Germinal center (tissue), 1 donor: ENCODE data around the gene ZNF454.

Source experiments
- DNase-seq: peaks from one replicate; pipeline ENCODE4 v3.0.0; 2012; ENCODE audit warnings: mixed read lengths, low spot score

Gene ZNF454

DNA sequence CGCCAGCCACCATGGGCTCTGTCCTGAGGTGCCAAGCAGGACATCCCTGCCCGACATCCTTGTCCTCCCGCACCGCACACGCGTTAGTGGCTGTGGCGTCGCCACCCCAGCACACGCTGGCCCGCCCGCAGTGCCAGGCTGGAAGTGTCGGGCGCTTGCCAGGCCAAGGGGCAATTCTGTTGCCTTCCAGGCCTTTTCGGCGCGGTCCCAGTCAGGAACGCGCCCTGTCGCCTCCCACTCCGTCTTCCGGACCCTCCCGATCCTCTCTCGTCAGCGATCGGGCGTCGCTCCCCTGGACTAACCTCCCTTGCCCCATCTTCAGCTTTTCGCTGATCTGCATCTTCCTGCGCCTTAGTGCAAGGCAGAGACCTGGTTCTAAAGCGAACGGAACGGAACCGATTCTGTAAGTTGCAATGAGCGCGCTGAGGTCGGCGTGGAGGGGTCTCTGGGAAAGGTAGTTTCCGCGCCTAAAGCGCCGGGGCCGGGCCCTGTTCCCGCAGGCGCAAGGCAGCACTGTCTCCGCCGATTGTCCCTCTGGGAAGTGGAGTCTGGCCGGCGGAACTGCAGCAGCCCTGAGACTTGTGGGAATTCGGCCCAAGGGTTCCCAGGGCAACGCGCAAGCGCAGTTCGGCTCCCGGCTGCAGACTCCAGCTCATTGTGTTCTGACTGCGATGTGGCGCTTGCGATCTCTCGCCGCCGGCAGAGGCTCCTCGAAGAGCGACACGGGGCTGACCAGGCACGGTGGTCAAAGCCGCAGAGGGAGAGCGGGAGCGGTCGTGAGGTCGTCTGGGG lies at the start of gene ZNF454:
Gene ZNF454, plus strand, starts transcription at position 630 of the 792 bp plus-strand sequence. CDS start 1,594 bp downstream, outside the sequence.
- DNase-seq: no peak

DNA sequence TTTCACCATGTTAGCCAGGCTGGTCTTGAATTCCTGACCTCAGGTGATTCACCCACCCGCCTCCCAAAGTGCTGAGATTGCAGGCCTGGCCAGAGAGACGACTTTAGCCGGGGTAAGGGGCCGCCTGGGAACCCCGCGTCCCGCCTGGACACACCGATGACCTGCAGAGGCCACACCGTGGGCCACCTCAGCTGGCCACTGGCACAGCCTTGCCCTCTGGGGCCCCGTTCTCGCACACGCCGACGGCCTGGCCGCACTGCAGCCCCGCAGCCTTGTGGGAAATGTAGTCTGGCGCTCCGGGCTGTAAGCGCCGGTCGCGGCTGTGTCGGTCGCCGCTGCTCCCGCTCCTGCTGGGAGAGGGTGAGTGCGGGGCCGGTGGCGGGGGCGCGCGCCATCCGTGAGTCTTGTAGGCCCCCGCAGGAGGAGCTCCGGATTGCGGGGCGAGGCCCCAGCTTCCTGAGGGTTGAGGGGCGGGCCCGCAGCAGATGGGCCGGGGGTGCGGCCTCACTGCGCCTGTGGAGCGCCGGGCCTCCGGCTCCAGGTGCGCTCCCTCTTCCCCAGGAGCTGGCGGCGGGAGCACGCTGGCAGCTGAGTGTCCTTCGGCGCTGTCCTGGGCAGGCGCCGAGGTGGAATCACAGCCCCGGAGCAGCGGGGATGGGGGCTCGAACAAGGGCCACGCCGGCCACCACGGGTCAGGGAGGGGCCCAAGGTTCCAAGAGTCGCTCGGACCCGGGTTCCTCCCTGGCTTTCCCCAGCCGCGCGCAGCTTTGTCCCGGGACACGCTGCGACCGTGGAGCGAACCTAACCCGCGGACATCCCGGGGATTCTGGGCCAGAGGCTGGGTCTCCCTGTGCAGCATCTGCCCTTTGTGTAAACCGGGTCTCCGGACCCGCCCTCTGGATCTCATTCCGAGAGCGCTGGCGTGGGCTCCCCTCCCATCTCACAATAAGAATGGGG lies 45.1 kb upstream of the ZNF454 start, which contains the start of gene ZFP2:
Gene ZFP2, plus strand, starts transcription at position 299 of the 957 bp plus-strand sequence. CDS start 35,401 bp downstream, outside the sequence.
- peak; percentile 20 for DNase-seq

DNA sequence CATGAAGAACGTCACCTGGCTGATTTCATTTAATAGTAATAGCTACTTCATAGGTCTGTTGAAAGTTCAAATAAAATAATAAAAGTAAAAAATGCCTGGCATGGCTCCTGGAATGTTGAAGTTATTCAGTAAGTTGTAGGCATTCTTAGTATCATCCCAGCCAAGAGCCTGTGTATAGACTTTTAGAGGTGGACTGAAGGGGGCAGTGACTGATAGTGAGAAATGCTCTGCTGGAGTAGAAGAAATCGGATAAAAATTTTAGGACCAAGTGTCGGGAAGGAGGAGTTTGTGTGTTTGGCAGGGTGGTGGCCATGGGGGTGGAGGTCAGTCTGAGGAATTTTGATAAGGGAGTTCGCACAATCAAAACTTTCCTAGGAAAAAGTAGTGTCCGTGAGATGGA lies 41.7 kb upstream of the ZNF454 start:
- no peak for DNase-seq

DNA sequence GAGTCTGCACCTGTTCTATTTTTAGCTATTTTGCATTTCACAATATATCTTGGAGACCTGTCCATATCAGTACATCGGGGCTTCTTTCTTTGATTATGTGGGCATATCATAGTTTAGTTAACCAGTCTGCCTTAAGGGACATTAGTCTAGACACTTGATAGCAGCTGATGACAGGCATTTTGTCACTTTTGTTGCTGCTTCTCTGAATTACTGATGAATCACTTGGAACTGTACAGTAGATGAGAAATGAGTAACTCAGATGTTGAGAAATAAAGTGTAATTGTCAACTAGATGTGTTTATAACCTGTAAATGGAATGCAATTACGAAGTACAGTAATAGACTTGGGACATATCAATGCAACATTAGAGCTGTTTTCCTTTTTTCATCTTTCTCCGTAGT lies 38.1 kb upstream of the ZNF454 start:
- DNase-seq: no peak

DNA sequence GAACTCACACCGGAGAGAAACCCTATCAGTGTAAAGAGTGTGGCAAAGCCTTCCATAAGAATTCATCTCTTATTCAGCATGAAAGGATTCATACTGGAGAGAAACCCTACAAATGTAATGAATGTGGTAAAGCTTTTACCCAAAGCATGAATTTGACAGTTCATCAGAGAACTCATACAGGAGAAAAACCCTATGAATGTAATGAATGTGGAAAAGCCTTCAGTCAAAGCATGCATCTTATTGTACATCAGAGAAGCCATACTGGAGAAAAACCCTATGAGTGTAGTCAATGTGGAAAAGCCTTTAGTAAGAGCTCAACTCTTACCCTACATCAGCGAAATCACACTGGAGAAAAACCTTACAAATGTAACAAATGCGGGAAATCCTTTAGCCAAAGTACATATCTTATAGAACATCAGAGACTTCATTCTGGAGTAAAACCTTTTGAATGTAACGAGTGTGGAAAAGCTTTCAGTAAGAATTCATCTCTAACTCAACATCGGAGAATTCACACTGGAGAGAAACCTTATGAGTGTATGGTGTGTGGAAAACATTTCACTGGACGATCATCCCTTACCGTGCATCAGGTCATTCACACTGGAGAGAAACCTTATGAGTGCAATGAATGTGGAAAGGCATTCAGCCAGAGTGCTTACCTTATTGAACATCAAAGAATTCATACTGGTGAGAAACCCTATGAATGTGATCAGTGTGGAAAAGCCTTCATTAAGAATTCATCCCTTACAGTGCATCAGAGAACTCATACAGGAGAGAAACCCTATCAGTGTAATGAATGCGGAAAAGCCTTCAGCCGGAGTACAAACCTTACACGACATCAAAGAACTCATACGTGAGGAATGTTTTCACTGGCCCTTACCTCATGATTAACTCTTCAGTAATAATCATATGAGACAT lies 8.9 kb upstream of the ZNF454 start:
- DNase-seq: no peak

DNA sequence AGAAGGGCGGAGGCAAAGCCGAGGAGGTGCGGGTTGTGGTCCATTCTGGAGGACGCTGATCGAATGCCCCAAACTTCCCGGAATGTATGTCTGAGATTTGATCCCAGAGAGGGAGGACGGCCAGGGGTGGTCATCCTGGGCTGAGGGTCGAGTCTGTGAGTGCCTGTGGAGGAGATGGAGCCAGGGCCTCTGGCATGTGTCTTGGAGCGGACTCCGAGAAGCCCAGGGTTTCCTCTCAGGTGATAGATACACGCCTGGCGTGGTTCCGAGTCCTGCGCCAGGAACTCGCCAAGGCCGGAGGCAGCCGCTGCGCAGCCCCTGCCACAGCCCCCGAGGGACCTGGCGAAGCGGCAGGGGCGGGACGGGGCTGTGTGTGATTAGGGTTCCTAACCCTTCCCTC lies 363 bp downstream of the ZNF454 start:
- DNase-seq: no peak

DNA sequence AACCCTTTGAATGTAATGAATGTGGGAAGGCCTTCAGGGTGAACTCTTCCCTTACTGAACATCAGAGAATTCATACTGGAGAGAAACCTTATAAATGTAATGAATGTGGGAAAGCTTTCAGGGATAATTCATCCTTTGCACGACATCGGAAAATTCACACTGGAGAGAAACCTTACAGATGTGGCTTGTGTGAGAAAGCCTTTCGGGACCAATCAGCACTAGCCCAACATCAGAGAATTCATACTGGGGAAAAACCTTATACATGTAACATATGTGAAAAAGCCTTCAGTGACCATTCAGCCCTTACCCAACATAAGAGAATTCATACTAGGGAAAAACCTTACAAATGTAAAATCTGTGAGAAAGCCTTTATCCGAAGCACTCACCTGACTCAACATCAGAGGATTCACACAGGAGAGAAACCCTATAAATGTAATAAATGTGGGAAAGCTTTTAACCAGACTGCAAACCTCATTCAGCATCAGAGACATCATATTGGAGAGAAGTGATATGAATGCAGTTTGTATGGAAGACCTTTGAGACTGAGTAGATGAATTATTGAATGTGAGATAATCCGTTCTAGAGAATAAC lies 24.6 kb downstream of the ZNF454 start:
- DNase-seq: no peak

DNA sequence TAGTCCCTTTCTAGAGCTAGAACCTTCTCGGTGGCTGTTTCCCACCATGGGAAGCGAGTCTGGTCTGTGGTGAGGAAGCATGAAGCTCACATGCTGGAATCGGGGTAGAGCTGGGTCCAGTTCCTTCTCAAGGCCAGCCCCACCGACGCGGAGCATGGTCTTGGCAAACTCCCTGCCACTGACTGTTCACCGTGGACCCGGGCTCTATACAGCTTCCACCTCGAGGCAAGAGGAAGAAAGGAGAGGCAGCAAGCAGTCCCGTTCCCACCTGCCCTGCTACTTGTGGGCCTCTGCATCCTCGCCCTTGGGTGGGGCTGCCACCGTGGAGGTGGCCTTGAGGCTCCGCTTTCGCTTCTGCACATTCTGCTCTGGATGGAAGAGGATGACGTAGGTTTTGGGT lies 40.4 kb downstream of the ZNF454 start:
- no peak for DNase-seq

DNA sequence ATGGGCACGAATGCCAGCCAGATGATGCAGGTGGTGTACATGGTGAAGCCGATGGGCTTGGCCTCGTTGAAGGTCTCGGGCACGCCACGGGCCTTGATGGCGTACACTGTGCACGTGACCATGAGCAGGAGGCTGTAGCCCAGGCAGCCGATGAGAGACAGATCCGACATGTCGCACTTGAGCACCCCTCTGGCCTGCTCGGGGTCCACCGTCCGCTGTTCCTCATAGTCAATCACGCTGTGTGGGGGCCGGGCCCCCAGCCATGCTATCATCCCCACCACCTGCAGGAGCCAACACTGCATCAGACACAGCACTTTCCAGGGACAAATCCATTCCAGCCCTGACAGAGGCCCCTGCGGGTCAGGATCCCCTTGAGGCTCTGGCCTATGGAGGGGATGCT lies 41.9 kb downstream of the ZNF454 start:
- DNase-seq: no peak

DNA sequence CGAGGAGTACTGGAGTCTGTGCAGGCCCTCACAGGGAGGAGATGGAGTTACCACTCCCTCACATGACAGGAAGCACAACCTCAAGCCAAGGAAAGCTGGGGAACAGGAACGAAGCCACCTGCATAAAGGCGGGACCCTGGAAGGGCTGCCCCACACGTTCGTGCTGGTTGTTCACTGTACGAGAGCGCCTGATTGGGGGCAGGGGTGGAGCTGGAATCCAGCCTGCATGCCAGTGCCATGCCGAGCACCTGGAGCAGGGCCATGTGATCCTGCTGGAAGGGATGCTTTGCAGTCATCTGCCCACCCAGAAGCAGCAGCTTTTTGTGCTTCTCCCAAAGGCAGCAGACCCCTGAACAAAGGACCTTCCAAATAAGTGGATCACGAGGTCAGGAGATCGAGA lies 42.7 kb downstream of the ZNF454 start:
- DNase-seq: no peak

DNA sequence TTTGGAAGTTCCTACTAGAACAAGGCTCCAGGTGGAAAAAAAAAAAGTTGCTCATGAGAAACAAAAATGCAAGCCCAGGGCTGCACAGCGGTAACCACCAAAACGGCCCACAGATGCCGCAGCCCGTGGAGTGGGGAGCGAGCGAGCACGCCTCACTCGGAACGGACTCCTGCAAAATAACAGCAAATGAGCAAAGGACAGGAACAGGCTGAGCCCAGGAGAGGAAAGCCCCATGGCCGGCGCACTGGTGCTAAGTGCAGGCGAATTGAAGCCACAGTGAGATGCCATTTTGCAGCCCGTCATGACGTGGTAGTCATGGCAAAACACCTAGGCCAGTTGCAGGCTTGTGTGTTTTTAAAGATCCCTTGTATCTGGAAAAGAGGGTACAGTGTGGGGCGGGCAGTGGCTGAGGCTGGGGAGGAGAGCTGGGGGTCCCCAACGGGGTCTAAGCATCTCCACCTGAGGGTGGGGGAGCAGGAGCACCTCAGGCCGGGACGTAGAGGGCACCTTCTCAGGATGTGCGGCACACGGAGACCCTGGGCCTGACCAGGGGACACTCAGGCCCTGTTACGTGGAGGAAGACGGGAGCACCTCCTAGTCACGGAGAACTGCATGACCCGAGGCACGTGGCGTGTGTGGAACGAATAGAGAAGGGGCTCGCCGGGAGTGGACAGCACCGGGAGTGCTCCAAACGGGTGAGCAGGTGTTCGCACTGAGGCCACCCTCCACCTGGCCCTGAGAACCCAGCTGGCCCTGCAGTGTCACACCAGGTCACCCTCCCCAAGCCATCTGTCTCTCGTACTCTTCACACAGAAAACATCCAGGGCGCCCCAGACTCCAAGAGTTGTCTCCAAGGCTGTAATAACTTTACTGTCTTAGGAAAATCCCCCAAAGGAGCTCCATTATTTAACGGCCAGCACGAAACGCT lies 43.4 kb downstream of the ZNF454 start:
- DNase-seq: no peak

DNA sequence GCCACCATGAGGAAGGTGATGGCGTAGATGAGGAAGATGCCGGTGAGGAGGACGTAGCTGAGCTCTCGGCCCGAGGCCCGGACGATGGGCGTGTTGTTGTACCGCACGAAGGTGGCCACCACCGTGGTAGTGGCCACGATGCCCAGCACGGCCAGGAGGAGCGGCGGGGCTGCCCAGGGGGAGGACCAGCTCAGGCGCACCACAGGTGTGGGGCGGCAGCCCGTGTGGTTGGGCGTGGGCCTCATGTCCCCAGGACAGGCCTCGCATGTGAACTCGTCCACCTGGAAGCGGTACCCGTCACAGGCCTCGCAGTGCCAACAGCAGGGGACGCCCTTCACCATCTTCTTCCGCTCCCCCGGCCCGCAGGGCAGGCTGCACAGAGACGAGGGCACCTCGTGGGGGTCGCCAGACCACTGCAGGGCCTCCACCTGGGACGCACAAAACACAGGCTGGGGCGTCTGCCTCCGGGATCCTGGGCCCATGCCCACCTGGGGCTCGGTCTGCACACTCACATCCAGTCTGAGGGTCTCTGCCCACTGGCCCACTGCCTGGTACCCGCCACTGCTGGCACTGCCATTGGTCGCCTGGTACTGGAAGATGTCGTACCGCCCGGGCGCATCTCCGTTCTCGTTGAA lies 45.4 kb downstream of the ZNF454 start:
- no peak for DNase-seq

DNA sequence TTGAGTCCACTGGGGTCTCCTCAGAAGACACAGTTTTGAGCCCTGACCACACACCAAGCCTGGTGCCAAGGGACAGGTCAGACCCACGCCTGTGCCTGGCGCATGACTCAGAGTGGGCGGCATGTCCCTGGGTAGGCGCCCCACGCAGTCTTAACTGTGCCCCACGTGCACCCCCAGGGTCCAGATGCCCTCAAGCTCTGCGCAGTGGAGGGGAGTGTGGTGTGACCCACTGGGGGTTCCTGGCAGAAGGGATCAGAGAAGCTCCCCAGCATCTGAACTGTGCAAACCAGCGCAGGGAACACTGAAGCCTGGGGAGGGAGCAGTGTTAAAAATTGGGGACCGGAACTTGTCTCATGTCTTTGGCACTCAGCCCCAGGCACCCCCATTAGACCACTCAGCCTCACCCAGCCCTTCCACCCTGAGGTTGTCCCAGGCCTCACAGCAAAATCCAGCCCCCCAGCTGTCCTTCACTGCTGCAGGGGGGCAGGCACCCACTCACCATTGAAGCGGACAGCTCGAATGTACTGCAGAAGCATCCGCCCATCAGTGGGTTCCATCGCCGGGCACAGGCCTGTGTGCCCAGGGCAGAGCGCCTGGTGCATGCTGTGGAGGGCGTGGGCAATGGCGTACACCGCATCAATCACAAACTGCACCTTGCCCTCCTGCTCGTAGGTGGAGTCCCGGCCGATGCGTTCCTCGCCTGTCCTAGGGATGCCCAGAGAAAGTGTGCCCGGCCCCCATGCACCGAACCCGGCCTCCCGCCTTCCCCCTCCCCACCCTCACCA lies 47.6 kb downstream of the ZNF454 start:
- no peak for DNase-seq

DNA sequence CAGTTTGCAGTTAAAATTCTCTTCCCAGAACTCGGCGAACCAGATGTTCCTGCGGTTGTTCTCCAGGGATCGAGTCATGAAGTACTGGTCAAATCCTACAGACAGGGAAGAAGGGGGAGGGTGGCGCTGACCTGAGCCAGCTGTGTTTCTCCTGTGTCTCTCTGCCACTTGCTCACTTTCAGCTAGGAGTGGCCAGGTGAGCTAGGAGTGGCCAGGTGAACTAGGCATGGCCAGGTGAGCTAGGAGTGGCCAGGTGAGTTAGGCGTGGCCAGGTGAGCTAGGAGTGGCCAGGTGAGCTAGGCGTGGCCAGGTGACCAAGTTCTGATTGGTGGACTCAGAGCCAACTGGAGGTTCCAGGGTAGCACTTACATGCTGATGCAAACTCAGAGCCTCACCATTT lies 48.3 kb downstream of the ZNF454 start:
- DNase-seq: no peak

DNA sequence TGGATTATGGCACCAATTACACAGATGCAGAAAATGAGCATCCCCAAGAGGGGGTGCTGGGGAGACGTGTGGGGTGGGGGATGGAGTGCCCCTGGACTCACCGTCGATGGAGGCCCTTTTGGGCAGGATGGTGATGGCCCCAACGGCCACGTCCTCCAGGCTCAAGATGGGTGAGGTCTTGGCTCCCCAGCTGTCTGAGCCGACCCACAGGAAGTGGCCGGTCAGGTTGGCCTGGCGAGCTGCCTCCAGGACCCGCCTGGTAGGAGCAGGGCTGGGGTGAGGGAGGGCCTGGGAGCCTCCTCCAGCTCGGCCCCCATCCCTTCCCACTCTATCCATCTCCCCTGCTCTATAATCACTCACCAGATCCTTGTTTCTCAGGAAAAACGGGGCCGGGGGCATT lies 49.5 kb downstream of the ZNF454 start:
- DNase-seq: no peak

DNA sequence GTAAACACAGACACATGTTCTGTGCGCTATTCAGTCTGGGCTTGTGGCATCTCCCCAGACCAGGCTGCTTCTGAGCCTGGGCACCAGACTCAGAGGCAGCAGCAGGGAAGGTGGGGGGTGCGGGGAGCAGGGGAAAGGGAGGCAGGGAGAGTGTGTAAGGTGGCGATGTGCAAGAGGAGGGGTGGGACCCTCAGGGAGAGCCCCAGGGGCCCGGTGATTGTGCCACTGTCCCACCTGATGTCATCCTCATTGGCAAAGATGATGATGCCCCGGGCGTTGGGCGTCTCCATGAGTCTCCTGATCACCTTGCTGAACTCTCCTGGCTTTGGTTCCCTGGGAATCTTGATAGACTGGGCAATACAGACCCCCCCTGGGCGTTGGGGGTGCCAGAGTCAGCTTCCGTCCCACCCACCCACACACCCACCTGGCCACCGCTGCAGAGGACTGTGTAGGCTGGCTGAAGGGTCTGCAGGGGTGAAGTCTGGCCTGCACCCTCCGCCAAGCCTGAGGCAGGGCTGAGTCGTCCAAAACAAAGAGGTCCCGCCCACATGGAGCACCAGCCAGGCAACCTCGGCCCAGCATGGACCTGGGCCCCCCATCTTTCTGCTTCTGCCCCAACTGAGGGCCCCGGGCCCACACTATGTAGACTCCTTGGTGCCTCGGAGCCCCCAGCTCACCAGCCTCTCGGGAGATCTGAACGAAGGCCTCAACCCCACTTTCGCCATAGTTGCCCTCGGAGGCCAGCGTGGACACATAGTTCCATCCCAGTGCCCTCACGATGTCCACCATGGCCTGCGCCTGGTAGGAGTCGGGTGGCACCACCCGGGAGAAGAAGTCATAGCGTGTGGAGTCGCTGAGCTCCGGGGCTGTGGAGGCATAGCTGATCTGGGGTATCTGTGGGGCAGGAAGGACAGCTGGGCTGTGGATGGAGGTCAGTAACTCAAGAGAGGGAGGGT lies 50.5 kb downstream of the ZNF454 start:
- DNase-seq: no peak

DNA sequence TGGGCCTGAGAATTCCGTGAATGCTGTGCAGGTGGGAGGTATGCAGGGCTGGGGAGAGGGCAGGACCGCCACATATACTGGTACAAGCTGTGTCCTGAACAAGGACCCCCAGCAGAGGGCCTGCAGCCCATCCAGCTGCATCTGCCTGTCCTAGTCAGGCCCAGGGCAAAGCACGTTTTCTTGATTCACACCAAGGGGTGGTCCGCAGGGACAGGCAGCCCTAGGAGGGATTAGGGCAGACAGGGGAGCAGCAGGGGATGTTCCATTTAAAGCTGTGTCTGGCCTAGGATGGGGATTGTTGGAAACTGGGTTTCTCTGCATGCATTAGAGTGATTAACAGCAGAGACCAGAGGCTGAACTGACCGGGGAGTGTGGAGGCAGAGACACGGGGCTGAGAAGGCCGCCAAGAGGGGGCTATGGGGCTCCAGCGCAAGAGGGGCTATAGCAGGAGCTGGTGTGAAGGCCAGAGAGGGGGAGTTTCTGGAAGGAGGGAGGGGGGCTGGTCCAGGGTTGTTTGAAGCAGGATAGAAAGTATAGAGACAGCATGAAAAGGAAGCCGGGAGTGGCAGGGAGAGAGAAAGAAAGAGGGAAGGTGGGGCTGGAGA lies 51.4 kb downstream of the ZNF454 start:
- DNase-seq: no peak
